ENCODE measurements around the gene SIN3A.

The SIN3A gene

DNA sequence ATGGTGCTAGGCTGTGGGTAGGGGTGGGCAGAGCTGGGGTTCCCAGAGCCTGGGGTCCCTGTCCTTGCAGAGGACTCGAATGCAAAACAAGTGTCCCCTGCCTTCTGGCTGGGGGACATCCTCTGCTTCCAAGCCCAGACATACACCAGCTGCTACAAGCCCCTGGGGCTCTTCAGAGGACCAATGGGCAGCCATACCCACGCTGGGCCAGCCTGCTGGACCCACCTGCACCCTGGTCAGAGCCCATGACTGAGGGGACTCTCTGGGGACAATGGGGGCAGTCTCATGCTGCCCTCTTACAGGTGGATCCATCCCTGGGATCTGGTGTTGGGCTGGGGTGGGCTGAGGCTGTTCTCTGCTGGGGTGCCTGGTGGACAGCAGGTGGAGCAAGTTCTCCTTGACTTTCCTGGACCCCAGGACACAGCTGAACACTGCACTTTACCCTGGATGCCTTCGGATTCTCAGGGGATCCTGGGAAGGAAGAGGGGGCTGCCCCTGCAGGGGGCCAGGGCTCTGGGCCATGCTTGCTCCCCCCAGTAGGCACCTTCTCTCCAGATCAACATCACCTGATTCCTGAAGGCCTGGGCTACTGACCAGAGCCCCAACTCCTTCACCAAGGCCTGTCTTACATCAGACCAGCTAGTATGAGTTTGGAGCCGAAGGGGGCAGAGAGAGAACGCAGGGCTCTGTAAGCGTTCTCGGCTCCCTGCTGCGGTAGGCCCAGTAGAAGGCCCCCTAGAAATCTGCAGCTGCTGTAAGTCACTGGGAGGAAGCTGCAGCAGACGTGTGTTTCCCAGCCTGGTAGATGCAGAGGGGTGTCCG lies 122.8 kb downstream of the SIN3A start:
- no peak for DNase-seq

DNA sequence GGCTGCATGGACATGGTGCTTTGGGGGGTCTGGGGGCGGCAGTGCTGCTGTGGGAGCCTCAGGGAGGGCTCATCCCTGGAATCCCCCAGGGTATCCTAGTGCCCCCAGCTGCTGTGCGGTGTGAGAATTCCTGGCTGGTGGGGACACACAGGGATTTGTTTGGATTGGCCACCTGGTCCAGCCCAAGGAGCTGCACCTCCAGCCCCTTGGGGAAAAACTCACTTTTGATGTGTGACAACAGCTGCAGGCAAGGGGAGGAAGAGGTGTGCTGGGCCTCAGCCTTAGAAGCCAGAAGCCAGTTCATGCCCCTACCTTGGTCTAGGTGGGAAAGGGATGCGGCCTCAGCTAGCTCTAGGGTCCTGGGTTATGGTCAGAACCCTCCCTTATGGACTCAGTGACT lies 124.0 kb downstream of the SIN3A start:
- no peak for DNase-seq

DNA sequence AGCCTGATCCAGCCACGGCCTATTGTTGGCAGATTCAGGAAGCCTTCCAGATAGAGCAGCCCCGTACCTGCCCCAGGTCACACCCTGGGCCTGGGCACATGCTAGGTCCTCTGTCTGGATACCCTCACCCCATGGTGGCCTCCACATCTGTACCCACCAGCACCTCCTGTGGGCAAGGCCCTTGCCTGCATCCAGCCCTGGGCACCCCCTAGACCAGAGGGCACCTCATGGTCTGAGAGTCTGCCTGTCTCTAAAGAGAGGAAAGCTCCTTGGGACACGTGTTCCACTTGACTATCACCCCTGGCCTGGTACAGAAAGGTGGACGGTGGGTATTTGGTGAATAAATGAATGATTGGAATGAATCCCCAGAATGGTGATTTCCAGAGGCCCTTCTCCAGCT lies 124.5 kb downstream of the SIN3A start:
- no peak for DNase-seq

DNA sequence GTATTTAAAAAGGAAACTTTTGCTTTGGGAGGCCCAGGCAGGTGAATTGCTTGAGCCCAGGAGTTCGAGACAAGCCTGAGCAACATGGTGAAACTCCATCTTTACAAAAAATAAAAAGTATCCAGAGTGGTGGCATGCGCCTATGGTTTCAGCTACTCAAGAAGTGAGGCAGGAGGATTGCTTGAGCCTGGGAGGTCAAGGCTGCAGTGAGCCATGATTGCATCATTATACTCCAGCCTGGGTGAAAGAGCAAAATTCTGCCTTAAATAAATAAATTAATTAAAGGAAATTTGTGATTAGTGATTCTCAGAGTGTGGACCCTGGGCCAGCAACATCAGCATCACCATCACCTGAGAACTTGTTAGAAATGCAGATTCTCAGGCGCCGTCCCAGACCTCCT lies 125.6 kb downstream of the SIN3A start:
- DNase-seq: no peak

DNA sequence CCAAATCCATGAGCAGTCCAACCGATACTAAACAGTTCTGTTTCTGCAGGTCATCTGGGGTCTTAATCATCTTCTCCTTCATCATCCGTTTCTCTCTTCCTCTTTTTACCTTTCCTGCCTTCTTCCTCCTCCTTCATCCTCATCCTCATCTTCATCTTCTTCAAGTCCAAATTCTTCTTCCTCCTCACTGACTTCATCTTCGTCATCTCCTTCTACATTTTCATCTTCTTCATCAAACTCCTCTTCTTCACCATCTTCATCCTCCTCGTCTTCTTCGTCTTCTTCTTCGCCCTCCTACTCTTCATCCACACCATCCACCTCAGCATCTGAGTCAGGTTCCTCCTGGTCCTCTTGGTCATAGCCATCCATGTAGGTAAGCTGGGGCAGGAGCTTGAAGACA lies 129.8 kb downstream of the SIN3A start:
- DNase-seq: no peak
